DOHH2 (cell line): Measurements from ENCODE around the gene BUB1.

Experiments used
- EZH2phosphoT487 ChIP-seq: fragments of 200-600 bp; sonication (generic); IDR thresholded peaks from 2 replicates; pipeline ENCODE4 v1.6.1; 2017; ENCODE audit warnings: borderline replicate concordance, mild to moderate bottlenecking, antibody characterized with exemption, low read length, moderate library complexity, mixed read lengths
- TF ChIP-seq, protein P1 (sequence below): fragments of 200-600 bp; sonication (generic); IDR thresholded peaks from one replicate; pipeline ENCODE4 v1.5.1; 2014; ENCODE audit warnings: antibody characterized with exemption, mild to moderate bottlenecking, low read depth, low read length; ENCODE audit not compliant: poor library complexity, severe bottlenecking

DNA sequence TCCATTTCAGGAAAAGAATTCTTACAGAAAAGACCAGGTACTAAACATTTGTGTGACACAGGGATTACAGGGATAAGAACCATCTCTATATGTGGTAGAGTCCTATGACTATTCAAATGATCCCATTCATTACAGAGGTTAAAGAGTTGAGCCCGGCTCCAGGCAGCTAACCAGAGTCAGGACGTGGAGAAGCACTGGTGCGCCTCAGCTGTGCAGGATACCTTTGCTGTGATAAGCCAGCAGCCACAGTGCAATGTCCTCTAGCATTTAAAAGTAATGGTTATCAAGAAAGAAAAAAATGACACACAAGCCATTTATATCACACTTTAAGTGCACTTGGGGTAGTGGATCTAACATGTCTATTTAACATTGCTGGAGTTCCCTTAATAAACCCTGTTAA, 17.3 kb downstream of the BUB1 start:
- TF ChIP-seq, protein P1, sequence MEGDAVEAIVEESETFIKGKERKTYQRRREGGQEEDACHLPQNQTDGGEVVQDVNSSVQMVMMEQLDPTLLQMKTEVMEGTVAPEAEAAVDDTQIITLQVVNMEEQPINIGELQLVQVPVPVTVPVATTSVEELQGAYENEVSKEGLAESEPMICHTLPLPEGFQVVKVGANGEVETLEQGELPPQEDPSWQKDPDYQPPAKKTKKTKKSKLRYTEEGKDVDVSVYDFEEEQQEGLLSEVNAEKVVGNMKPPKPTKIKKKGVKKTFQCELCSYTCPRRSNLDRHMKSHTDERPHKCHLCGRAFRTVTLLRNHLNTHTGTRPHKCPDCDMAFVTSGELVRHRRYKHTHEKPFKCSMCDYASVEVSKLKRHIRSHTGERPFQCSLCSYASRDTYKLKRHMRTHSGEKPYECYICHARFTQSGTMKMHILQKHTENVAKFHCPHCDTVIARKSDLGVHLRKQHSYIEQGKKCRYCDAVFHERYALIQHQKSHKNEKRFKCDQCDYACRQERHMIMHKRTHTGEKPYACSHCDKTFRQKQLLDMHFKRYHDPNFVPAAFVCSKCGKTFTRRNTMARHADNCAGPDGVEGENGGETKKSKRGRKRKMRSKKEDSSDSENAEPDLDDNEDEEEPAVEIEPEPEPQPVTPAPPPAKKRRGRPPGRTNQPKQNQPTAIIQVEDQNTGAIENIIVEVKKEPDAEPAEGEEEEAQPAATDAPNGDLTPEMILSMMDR, result no peak
- TF ChIP-seq EZH2phosphoT487, result no peak
